ENCODE results near the gene HMGXB4.

DNA sequence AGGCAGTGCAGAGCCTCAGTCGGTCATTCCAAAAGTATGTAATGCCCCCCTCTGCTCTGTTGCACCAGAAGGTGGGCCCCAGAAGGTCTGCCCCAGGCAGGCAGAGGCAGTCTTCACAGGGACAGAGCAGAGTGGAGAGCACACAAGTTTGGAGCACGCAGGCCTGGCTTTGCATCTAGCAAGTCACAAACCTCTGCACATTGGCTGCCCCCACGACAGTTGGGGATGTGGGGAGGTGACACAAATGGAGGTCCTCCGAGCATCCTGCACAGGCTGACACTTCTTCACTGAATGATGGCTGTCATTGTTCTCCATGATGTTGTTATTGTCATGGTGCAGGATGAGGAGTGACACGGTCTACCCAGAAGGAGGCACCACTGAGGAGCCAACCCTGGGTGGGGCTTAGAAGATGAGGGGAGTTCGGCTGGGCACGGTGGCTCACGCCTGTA is 54.3 kb downstream of the HMGXB4 start:
- no peak for TF ChIP-seq TCF7L2 (IDR thresholded peaks at IDR 0.05; ENCODE audit: low read depth, low read length)
- TF ChIP-seq, protein P1, sequence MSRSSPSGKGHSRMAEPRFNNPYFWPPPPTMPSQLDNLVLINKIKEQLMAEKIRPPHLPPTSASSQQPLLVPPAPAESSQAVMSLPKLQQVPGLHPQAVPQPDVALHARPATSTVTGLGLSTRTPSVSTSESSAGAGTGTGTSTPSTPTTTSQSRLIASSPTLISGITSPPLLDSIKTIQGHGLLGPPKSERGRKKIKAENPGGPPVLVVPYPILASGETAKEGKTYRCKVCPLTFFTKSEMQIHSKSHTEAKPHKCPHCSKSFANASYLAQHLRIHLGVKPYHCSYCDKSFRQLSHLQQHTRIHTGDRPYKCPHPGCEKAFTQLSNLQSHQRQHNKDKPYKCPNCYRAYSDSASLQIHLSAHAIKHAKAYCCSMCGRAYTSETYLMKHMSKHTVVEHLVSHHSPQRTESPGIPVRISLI (CRISPR knock-in tag; IDR thresholded peaks at IDR 0.05; ENCODE audit: borderline replicate concordance): no peak

Measured in HepG2 (cell line).